K562 (cell line): ENCODE results near the gene SLC25A1. TPM values are rescaled to one million over a fixed set of nuclear protein-coding genes. Genes with fewer than 3 reads are reported as not detected.

Source experiments
- FOXA3 ChIP-seq, 2 experiments: fragments of 450-650 bp in 1 of 2; sonication (generic) in 1 of 2; formaldehyde crosslinking; IDR thresholded peaks in 1 of 2; conservative IDR thresholded peaks in 1 of 2; 2 replicates each; pipeline versions ENCODE4 v1.4.0 to v1.8.0; 2020 to 2022; ENCODE audit warnings: mild to moderate bottlenecking in 2 of 2, missing genetic modification reagents in 1 of 2
- REST ChIP-seq, 2 experiments: fragments of 450-650 bp; formaldehyde crosslinking in 1 of 2; IDR thresholded peaks; 2 replicates each; pipeline versions ENCODE4 v1.4.0 to v1.6.1; 2014 to 2020; ENCODE audit warnings: mild to moderate bottlenecking in 2 of 2, borderline replicate concordance in 1 of 2, low read depth in 1 of 2
- UBTF ChIP-seq, 2 experiments: IDR thresholded peaks; 2 replicates each; pipeline ENCODE4 v1.6.1; 2012; ENCODE audit warnings: improper control_type of control experiment in 2 of 2, low read depth in 2 of 2, low read length in 2 of 2, borderline replicate concordance in 1 of 2
- WHSC1 ChIP-seq: IDR thresholded peaks from one replicate; pipeline ENCODE4 v1.6.1; 2012; ENCODE audit warnings: low read length, control low read depth, inconsistent platforms
- ZNF280A ChIP-seq: fragments of 450-650 bp; IDR thresholded peaks from 2 replicates; pipeline ENCODE4 v1.6.1; 2018; ENCODE audit warnings: mild to moderate bottlenecking, low read depth; ENCODE audit not compliant: partially characterized antibody
- polyA plus RNA-seq, 8 experiments: library from polyadenylated mRNA; depleted of rRNA in 4 of 8; stranded (reverse) in 5 of 8; unstranded in 3 of 8; fragments of >200 nt; fragmentation: Nextera tagmentation in 2 of 8; fragmentation: Illumina TruSeq in 1 of 8; extraction: Ambion mirVana in 2 of 8; extraction: Trizol in 1 of 8; gene quantifications; 2 replicates each; pipeline versions ENCODE4 v1.2.1 to v1.2.3, GENCODE V29; 2011 to 2014; ENCODE audit warnings: inconsistent platforms in 1 of 8, missing spikeins in 1 of 8
- total RNA-seq, 7 experiments: library from RNA; depleted of rRNA in 6 of 7; stranded (reverse); fragments of >200 nt in 6 of 7; fragmentation: Illumina TruSeq in 2 of 7; extraction: Trizol in 2 of 7; gene quantifications; 2 replicates each; pipeline versions ENCODE4 v1.2.1 to v1.2.3, GENCODE V29; 2011 to 2021; ENCODE audit warnings: low replicate concordance in 1 of 7

The SLC25A1 gene
- total and polyA plus RNA-seq, 9 of the 15 experiments (the other 6 are each of a cell fraction or from before 2014, with no cell fraction given): 11.0 to 408 (median 110) TPM

DNA sequence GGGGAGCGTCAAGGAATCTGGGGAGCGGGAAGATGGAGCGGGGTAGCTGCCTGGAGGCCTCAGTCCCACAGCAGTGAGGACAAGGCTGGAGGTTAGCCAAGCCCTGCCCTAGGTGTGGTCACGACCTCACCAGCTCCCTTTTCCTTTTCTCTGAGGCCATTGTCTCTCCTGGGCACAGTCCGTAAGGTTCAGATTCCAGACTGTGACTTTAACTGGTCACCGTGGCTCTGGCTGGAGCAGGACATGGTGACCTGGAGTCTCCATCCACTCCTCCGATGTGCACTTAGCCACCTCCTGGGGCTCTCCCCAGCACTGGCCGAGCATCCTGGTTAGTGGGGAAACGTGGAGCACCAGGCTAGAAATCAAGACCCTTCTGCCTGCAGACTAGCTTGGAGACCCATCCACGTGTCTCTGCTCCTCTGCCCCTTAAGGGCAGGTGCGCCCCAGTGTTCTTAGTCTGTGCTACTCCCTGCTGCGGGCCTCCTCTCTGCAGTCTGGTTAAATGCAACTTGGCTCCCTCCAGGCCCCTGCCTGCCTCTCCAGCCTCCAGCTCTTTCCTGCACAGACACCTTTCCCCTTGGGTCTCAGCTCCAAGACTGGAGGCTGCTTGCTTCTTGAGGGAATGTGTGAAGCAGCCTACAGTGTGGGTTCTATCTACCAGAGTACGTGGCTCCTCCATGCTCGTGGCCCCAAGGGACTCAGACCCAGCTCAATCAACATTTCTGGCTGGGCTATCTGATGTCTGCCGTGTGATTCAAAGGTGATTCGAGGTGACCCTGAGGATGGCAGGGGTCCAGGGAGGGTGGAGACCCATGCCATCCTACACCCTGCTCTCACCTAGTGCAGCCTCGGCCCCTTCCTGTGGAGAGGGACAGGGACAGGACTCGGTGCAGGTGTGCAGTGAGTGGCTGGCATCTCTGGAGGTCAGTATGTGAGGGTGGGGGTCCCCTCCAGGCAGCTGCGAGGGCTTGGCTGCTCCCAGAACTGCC, 5.2 kb downstream of the SLC25A1 start (continued):
- TF ChIP-seq REST (IDR thresholded peaks at IDR 0.05; ENCODE audit: borderline replicate concordance) (no peak), REST (CRISPR knock-in tag; IDR thresholded peaks at IDR 0.05; ENCODE audit: low read depth) (no peak), UBTF (IDR thresholded peaks at IDR 0.05; ENCODE audit: borderline replicate concordance in 1 of 2, low read depth in 2 of 2, low read length in 2 of 2) (no peak), FOXA3 (CRISPR knock-in tag; conservative IDR thresholded peaks at IDR 0.05 in 1 of 2, IDR thresholded peaks at IDR 0.05 in 1 of 2) (no peak), ZNF280A (no peak), WHSC1 (peak; percentile 92)
